UCSD-AML1 (cell line): ENCODE data around the gene MCC.

Experiments
- DNase-seq: peaks from one replicate; lab custom pipeline; 2025; ENCODE audit not compliant: unreplicated experiment; lab: John Stamatoyannopoulos, UW

The MCC gene

DNA sequence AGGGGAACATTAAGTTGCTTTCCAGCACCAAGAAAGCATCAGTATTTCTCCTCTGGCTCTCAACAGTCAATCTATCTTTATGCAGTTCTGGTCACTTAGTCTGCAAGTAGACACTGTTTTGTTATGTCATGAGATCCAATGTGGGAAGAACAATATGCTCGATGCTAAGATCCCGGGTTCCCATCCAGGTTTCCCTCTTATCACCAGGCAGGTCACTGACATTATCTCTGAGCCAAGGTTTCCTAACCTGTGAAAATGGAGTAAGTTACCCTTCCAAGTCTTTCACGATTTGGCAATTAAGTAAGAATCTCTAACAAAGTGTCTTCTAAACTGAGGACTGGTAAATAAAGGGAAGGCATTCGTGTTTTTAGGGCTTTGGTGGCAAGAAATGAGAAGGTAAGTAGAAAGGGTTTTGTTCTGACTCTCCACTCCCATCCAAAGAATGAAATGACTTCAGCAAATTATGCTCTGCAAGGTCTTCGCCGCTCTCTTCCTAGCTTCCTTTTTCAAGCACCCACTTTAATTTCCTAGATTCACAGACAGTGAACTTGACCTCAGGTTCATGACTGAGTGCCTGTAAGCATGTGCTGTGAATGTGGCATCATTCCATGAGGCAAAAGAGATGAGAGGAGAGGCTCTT is 425.3 kb downstream of the MCC start:
- DNase-seq = no peak

DNA sequence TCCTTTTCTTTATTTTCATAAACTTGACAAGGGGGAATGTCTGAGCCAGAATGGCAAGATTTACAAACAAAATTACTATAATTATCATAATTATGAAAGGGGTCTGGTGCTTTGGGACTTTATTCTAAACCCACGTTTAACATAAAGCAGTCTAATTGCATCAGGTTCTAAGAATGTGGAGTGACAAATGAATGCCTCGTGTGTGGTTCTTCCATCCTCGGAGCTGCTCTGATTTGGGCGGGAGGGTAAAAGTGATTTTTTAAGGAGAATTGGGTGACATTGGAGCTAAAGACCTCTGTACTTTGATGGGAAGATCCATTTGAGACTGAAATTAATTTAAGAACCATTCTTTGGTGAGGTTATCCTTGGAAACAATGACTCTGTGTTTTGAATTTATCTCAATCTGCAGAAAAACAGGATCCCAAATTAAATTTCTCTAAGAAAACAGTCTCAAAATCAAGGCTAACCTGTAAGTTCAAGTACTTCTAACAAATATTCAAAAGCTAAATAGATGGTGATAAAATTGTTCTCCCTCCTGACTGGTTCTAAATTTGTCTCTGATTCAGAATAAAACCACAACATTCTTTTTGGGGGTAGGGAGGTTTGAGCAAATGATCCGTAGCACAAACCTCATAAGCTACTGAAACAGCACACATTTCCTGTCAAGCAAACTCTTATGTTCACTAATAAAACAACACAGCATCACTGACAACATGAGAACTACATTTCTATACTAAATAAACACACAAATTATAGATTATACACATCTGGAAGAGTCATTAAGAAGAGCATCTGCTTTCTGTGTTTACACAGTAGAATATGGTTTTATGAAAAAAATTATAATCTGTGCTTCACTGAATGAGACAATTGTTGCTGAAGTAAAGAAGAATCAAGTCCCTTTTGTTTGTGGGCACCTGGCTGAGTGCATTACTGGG is 426.1 kb downstream of the MCC start:
- DNase-seq = no peak

- DNase-seq = no peak
These were observed 427.7 kb downstream of the MCC start for GRCh38 chr5:113060408-113061025.

- DNase-seq = no peak
These were observed 428.8 kb downstream of the MCC start for GRCh38 chr5:113059232-113060040.

- DNase-seq = no peak
These were observed 429.5 kb downstream of the MCC start for GRCh38 chr5:113058706-113059226.

- no peak for DNase-seq
These were observed 430.0 kb downstream of the MCC start for GRCh38 chr5:113058269-113058668.

DNA sequence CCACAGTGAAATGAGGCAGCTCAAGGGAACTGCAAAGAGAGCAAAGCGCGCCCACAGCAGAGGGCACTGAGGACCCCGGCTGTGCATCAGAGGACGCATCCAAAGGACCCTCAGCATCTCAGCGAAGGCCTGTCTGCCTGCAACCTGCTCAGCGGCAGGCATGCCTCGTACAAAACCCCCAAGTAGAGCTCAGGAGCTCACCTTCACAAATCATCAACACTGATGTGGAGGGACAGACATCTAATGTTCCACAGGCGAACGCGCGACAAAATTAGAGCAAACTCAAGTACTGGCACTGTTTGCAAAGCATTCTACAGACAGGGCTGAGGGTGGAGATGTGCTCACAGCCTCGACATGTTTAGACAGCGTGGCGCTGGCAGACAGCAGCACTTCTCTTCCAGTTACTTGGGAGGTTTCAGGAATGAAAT is 430.7 kb downstream of the MCC start:
- no peak for DNase-seq

GRCh38 chr5:113056988-113057387 is 431.3 kb downstream of the MCC start:
- peak; percentile 26 for DNase-seq

DNA sequence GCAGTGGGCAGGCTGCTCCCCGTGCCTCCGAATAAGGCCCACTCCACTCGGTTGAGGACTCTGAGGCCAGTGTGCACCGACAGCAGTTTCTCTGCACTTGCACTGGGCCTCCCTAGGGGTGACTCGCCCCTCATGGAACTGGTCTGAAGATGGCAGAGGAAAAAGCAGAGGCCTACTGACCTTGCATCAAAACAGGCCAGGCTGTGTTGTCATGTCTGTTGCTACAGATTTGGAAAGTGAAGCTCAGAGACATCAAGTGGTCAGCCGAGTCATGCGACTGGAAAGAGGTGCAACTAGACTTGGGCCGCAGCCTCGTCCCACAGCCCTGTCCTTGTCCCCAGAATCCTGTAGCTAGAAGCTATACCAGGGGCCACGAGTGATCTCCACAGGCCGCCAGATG is 433.4 kb downstream of the MCC start:
- no peak for DNase-seq

GRCh38 chr5:113053511-113053995 is 434.7 kb downstream of the MCC start:
- DNase-seq = no peak

- no peak for DNase-seq
These were observed 436.0 kb downstream of the MCC start for GRCh38 chr5:113052041-113052795.

DNA sequence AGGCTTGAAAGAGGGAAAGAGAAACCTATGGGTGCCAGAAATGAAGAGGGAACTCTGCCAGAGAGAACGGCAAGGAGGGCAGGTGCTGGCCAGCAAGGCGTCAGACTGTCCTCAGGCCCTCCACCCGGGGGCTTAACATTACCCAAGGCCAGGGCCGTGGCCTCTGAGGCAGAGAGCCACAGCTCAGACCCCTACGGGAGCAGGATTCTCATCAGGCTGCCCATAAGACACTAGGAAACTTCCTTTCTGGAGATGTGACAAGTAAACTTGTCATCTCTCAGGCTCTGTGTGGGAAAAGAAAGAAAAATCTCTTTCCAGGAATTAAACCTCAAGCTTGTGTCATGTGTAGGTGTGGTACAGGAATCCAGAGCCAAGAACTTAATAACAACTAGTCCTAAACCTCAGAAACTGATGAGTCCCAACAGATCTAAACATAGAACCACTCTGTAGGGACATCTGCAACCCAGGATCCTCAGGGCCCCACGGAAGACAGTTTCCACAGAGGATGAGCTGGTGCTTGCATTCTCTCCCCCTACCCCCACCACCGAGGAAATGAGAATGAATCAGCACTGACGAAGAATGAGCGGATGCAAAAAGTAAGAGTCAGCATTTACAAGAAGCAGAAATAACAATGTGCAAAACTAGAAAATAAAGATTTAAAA is 437.4 kb downstream of the MCC start:
- no peak for DNase-seq

DNA sequence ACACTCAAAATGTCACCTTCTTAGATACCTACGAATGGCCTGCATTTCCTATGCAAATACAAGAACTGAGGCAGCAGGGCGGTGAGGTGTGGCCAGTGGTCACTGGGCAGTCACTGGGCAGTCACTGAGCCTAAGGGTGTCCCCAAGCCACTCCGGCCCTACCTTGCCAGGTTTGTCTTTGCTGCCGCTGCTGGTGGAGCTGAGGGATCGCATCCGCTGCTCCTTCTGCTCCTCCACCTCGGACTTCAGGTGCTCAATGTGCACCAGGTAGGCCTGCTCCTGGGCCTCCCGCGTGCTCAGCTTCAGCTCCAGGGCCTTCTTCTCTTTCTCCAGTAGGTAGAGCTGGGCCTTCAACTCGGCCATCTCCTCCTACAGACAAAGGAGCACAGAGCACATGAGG is 439.3 kb downstream of the MCC start:
- DNase-seq = no peak

DNA sequence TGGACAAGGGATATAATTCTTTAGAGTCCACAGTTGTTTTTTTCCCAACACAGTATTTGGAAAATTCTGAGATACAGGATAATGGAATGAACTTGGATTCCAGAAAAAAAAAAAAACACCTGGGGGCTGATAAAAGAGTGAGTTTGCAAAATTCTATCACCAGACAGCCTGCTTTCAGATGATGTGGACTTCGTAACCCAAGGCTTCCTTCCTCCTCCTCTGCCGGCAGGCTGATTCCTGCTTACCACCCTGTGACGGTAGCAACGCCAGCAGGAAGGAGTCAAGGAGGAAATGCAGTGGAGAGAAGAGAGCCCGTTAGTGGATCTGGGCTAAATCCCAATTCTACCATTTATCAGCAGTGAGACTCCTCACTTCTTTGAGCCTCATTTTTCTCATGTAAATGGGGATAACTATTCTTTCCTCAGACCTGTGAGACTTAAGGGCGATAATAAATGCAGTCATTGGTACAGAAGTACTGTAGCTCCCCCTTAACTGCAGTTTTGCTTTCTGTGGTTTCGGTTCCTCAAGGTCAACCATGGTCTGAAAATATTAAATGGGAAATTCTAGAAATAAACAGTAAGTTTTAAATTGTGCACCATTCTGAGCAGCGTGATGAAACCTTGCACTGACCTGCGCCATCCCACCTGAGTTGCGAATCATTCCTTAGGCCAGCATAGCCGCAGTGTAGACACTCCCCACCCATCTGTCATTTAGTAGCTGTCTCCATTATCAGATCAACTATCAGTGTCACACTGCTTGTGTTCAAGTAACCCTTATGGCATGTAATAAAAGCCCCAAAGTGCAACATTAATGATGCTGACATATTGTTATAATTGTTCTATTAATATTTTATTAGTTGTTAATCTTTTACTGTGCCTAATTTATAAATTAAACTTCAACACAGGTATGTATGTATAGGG is 440.3 kb downstream of the MCC start:
- peak; percentile 44 for DNase-seq

GRCh38 chr5:113047234-113047633 is 441.0 kb downstream of the MCC start:
- DNase-seq = no peak

DNA sequence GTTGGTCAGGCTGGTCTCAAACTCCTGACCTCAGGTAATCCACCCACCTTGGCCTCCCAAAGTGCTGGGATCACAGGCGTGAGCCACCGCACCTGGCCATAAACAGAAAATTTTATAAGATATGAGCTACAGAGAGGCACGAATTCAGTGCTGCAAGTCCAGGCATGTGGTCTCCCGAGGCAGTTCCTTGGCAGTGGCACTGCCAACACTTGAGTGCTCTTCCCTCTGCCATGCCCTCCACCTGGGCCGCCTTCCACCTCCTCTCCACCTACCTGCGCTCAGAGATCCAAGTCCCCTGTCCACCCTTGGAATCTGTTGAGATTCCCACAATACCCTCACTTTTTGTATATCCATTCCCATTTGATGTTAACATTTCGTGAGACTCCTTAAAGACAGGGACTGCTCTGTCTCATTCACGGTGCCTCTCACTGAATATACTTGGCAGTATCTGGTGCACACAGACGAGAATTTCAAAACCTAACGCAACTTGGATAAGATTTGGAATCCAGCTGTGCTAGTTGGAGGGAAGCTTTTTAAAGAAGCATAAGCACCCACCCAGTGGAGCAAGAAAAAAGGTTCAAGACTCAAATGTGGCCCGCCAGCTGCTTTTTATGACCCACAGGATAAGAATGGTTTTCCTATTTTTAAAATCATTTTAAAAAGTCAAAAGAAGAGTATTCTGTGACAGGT is 443.3 kb downstream of the MCC start:
- no peak for DNase-seq

DNA sequence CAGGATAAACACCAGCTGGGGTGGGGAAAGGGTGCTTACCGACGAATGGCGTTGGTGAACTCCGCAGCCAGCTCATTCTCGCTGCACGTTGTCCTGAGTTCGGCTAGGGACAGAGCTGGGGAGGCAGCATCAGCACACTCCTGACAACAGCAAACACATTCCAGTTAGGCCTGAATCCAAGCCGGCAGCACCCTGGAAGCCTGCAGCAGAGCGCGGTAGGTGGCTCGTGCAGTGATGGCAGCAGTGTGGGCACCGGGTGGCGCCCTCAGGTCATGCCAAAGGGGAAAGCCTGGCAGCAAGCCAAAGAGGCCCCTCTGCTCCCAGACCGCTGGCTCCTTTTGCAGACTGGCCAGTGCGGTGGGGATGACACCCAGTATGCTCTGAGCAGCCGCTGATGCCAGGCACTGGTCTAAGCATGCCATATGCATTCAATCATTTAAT is 444.7 kb downstream of the MCC start:
- peak; percentile 32 for DNase-seq
